Fibroblast of the aortic adventitia (primary cell): Measurements from ENCODE around the gene NEU4. TPM values are rescaled to one million over a fixed set of nuclear protein-coding genes. Genes with fewer than 3 reads are reported as not detected.

Source experiments
- DNase-seq: peaks from one replicate; pipeline ENCODE4 v3.0.0-alpha.2; 2010; ENCODE audit warnings: low read depth
- H3K4me3 ChIP-seq: 2 replicates; pipeline ENCODE4 v1.5.1; 2011; ENCODE audit warnings: low read depth, mild to moderate bottlenecking, control low read depth, low read length, moderate library complexity
- CTCF ChIP-seq: IDR thresholded peaks from 2 replicates; pipeline ENCODE4 v1.5.1; 2011; ENCODE audit warnings: mild to moderate bottlenecking, low read length, control low read depth, inconsistent platforms; ENCODE audit not compliant: insufficient read depth
- total RNA-seq: library from RNA; depleted of rRNA; stranded (reverse); fragments of >200 nt; gene quantifications from 2 replicates; pipeline ENCODE4 v1.2.3, GENCODE V29; 2012; ENCODE audit warnings: low replicate concordance

NEU4 gene
- total RNA-seq, 1 donor: not detected

DNA sequence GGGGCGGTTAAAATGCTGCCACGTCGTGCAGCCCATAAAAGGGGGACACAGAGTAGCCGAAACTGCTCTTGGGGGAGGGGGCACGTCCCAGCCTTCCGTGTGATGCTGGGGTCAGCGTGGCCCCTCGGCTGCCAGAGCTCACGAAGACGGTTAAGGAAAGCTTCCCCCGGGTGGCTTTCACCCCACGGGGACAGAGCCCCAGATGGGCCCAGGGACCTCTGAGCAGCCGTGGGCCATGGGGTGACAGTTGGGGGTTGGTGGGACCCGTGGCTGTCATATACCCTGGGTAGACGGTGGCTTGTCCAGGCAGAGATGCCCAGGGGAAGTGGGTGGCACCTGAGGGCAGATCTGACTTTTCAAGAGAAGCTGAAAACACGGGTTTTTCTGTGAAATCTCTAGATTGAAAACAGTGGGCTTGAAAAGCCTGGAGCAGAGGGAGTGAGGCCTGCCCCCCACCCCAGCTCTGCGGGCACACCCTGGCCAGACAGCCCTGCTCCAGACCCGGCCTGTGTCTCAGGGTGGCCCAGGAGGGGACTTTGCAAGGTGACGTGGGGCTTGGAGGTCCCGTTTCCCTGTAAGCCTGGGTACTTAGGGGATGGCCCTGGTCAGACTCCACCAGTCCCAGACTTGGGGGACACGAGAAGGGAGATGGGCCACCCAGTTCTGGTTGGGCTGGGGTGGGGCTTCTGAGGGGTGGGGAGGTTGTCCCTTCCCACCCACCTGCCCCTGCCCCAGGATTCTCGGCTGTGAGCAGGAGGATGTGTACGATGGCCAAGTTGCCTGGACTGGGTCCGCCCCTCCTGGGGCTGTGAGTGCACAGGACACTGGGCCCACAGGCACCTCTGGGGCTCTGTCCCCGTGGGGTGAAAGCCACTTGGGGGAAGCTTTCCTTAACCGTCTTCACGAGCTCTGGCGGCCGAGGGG, 652 bp downstream of the NEU4 start:
- no peak for TF ChIP-seq CTCF
- no peak for DNase-seq
- H3K4me3 ChIP-seq: no peak overlapping the region

DNA sequence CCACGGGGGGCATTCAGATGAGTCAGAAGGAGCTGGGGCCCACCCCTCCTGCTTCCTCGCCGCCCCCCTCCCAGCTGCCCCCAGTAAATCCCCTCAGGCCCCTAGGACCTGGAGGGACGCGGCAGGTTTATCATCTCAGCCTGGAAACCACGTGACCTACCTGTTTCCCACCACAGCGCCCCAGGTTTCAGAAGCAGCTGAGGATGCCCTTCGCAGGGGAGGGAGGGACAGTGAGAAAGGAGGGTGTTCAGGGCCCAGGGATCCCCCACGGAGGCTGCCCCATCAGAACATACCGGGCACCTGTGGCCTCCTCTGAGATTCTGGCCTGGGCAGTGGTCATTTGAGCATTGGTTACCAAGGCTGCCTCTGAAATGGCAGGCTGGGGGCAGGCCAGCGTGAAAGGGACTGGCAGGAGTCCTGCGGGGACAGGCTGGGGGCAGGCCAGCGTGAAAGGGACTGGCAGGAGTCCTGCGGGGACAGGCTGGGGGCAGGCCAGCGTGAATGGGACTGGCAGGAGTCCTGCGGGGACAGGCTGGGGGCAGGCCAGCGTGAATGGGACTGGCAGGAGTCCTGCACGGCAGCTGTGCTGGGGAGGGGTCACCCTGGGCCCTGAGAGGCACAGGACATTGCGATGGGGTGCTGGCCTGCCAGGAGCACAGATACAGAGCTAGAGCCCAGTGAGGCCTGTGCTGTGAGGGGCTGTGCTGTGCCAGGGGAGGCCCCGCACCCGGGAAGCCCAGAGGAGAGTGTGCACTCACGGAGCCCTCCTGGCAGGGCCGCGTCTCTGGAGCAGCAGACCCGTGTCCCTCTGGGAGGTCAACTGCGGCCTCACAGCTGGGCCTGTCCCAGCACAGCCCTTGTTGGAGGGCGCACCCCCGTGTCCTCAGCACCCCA, 1.6 kb downstream of the NEU4 start:
- no peak for DNase-seq
- TF ChIP-seq CTCF: no peak
- no peak overlapping the region for H3K4me3 ChIP-seq

DNA sequence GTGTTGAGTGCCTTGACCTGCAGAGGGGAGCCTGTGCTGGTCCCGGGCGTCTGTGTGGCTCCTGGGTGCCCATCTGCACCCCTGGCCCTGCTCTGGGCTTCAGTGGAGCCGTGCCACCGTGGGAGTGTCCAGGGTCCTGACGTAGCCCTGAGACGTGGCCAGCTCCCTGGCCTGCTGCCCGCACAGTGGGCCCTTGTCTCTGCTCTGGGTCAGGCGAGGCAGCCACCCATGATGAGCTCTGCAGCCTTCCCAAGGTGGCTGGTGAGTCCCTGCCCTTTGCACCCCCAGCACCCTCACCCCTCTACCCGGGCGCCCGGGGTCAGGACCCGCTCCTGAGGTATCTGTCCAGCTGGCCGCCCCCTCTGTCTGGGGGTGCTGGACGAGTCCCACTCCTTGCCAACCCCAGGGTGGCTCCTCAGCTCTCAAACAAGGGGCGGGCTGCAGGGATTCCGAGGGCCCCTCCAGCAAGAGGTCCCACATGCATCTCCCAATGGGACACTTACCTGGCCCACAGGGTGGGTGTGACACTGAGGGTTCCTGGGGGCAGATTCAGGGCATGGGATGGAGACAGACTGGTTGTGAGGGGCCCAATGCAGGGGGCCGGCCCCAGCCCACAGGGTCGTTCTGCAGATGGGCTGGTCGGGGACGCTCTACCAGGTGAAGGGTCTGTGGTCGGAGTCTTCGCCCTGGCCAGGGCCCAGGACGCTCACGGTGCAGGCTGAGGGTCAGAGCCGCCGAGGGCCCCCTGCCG, 2.4 kb downstream of the NEU4 start:
- TF ChIP-seq CTCF: no peak
- no peak overlapping the region for H3K4me3 ChIP-seq
- DNase-seq: no peak

GRCh38 chr2:241811952-241812729, 3.1 kb downstream of the NEU4 start:
- no peak for DNase-seq
- H3K4me3 ChIP-seq: no peak overlapping the region
- TF ChIP-seq CTCF: no peak

DNA sequence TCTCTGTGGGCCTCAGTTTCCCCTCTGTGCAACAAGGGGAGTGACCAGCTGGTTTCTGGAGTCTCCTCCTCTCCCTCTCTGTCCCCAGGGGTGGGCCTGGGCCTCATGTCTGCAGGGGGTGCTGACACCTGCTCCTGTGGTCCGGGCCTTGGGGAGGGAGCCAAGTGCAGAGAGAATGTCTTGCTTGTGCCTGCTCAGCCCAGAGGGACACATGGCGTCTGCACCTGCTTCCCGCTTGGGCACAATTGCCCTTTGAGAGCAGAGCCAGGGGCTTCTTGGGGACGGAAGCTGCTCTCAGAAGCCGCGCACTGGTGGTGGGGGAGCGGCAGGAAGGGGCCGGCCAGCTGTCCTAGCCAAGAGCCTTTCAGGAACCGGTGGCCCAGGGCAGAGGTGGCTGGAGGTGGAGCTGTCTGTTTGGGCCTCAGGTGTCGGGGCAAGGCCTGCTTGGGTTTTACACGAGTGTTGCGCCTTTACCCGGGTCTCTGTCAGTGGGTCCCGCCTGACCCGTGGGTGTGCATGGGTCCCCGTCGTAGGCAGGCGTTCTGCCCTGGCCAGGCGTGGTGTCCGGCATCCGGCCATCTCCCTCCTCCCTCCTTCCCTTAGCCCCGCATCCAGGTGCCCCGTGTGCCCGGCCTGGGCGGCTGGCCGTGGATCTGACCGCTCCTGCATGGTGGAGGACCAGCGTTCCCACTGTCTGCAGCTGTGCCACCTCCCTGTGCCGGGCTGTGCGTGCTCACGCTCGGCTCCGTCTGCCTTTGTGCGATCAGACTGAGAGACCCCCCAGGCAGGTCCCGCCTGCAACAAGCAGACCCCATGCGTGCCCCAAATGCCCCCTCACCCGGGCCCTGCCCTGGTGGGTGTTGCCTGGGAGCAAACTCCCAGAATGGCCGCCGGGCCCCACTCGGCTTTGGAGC, 4.0 kb downstream of the NEU4 start:
- DNase-seq: no peak
- TF ChIP-seq CTCF: no peak
- no peak overlapping the region for H3K4me3 ChIP-seq
